Central memory CD8-positive, alpha-beta T cell (primary cell): ENCODE results near the gene ZSCAN22.
"Not testable (repeated sequence)": the region's sequence is repeated elsewhere in the genome, so short reads cannot be mapped to it uniquely, and the experiment has no call there.

Source experiments
- ATAC-seq: fragments of 150-1000 bp; cut with Tn5 transposase; replicated peaks from 2 replicates; pipeline ENCODE4 v1.10.0; 2022; ENCODE audit warnings: mild to moderate bottlenecking, moderate FRiP score, moderate number of reproducible peaks; ENCODE audit not compliant: poor library complexity, severe bottlenecking; ENCODE audit errors: extremely low read depth
- DNase-seq, 2 donors: peaks; one replicate each; pipeline ENCODE4 v3.0.0; 2021; ENCODE audit warnings: low spot score in 2 of 2
- H3K27ac Mint-ChIP-seq: one replicate; pipeline ENCODE4 v1.8.0; 2022; ENCODE audit warnings: low read depth, mild to moderate bottlenecking, moderate library complexity, mixed read lengths
- H3K27me3 Mint-ChIP-seq: one replicate; pipeline ENCODE4 v1.8.0; 2022; ENCODE audit warnings: mixed read lengths
- H3K36me3 Mint-ChIP-seq: one replicate; pipeline ENCODE4 v1.8.0; 2022; ENCODE audit warnings: mild to moderate bottlenecking, moderate library complexity, mixed read lengths; ENCODE audit not compliant: insufficient read depth
- H3K4me1 Mint-ChIP-seq: one replicate; pipeline ENCODE4 v1.8.0; 2022; ENCODE audit warnings: mixed read lengths
- H3K4me3 Mint-ChIP-seq: one replicate; pipeline ENCODE4 v1.8.0; 2022; ENCODE audit warnings: mild to moderate bottlenecking, moderate library complexity, mixed read lengths
- H3K9me3 Mint-ChIP-seq: one replicate; pipeline ENCODE4 v1.8.0; 2022; ENCODE audit warnings: mixed read lengths

Gene ZSCAN22

DNA sequence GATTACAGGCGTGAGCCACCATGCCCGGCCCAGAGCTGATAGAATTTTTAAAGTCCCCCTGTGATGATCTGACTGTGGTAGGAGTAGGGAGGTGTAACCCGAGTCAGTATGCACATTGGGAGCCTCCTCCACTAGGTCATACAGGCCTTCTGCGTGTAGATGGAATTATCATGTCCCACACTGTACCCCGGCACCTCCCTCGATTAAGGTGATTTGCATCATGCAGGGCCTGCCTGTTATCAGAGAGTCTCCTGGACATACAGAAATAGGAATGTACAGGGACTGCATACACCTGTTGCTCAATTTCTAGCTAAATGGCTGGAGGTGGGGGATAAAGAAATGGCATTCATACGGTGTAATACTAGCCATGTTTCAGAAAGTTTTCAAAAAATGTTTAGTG is 22.5 kb upstream of the ZSCAN22 start:
- H3K4me3 Mint-ChIP-seq = peak overlapping the region; percentile 94
- peak overlapping the region; percentile 98 for H3K27ac Mint-ChIP-seq
- no peak for ATAC-seq
- no peak for DNase-seq
- H3K4me1 Mint-ChIP-seq = peaks cover 42% of the 10 kb centered on the region
- peaks cover 42% of the 10 kb centered on the region for H3K36me3 Mint-ChIP-seq
- H3K27me3 Mint-ChIP-seq = no peaks in the 10 kb centered on the region
- no peaks in the 10 kb centered on the region for H3K9me3 Mint-ChIP-seq

GRCh38 chr19:58304748-58305064 is 22.1 kb upstream of the ZSCAN22 start:
- DNase-seq (no peak), ATAC-seq (no peak)
- Mint-ChIP-seq H3K4me1 (peaks cover 47% of the 10 kb centered on the region), H3K27me3 (no peaks in the 10 kb centered on the region), H3K4me3 (peak overlapping the region; percentile 94), H3K9me3 (no peaks in the 10 kb centered on the region), H3K27ac (peak overlapping the region; percentile 98), H3K36me3 (peaks cover 44% of the 10 kb centered on the region)

DNA sequence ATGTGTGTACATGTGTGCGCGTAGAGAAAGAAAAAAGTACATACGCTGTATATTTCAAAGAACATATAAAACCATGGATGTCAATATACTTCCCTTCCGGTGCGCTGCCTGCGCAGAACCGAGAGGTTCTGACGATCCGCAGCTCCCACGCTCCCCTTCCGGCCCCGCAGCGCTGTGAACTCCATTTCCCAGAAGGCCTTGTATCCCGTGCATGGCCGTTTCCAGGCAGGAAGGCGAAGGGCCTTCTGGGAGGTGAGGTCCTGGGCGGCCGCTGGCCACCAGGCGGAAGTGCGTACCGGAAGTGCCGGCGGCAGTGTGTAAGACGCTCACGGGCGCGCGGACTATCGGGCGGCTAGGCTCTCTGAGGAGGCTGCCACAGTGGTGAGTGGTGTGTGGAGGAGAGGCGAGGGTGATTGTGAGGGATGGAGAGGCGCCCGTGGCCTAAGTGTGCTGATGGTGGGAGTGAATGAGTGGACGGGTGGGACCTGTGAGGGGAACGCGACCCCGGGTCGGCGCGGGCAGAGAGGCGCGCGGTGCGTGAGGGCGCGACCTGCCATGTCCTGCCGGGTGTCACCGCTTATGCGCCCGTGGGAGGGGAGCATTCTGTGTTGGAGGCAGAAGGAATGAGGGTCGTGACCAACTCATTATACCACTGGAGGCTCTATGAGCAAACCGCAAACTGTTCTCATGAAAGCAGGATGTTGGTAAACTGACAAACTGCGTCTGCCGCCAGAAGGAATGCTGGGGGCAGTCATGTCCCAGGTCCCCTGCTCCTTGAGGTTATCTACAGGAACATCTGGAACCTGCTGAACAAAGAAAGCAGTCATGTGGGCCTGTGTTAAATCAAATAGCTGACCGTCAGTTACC is 21.5 kb upstream of the ZSCAN22 start, which contains the start of gene ERVK3-1:
ERVK3-1 (plus strand) TSS at position 313 of the 867 bp plus-strand sequence. CDS start 6,792 bp downstream, outside the sequence.
- peak; percentile 95 for ATAC-seq
- peak; percentile 80 to 92 for DNase-seq
- Mint-ChIP-seq H3K27me3 (no peaks in the 10 kb centered on the region), H3K4me3 (peak within 1 kb of the TSS; percentile 94), H3K27ac (peak within 1 kb of the TSS; percentile 98), H3K36me3 (peaks cover 41% of the 10 kb centered on the region), H3K9me3 (no peaks in the 10 kb centered on the region), H3K4me1 (peaks cover 52% of the 10 kb centered on the region)

DNA sequence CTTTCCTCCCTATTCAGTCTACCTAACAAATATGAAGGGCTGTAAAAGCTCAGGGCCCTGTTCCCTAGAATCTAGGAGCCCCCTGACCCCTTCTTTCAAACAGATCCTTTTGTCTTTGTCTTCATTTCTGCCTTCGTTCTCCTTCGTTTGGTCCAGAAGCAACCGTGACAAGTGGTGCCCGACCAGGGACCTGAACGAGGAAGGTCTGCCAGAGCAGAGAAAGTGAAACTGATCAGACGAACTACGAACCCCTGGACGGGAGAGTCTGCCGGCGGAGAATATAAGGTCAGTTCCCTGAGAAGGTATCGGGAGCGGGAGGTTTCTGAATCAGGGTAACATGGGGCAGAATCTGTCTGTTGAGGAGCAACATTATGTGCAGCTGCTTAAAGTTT is 20.9 kb upstream of the ZSCAN22 start:
- peaks cover 40% of the 10 kb centered on the region for H3K36me3 Mint-ChIP-seq
- H3K27ac Mint-ChIP-seq = peak overlapping the region; percentile 98
- peaks cover 55% of the 10 kb centered on the region for H3K4me1 Mint-ChIP-seq
- DNase-seq (no peak), ATAC-seq (no peak)
- H3K27me3 Mint-ChIP-seq = no peaks in the 10 kb centered on the region
- no peaks in the 10 kb centered on the region for H3K9me3 Mint-ChIP-seq
- H3K4me3 Mint-ChIP-seq = peak overlapping the region; percentile 94

DNA sequence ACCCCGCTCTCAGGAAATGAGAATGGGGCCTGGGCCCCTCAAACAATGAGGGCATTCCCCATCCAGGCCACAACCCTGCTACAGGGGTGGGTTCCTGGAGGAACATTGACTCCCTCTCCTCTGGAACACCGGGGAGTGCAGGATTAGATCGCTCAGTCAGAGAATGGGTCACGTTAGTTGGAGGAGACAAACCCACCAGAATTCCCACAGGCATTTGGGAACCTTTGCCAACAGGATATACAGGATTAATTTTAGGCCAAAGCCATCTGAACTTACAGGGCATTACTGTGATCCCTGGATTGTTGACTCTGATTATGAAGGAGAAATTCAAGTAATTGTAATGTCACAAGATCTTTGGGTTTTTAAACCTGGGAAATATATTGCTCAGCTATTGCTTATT is 19.1 kb upstream of the ZSCAN22 start:
- H3K4me3 Mint-ChIP-seq = no peak overlapping the region
- no peak for ATAC-seq
- H3K27ac Mint-ChIP-seq = no peak overlapping the region
- peaks cover 55% of the 10 kb centered on the region for H3K4me1 Mint-ChIP-seq
- peaks cover 47% of the 10 kb centered on the region for H3K36me3 Mint-ChIP-seq
- no peak for DNase-seq
- H3K9me3 Mint-ChIP-seq = no peaks in the 10 kb centered on the region
- no peaks in the 10 kb centered on the region for H3K27me3 Mint-ChIP-seq

- not testable (repeated sequence) for H3K27me3 Mint-ChIP-seq, ATAC-seq, DNase-seq, H3K9me3 Mint-ChIP-seq, H3K27ac Mint-ChIP-seq, H3K4me3 Mint-ChIP-seq
- peaks cover 42% of the 10 kb centered on the region for H3K4me1 Mint-ChIP-seq
- H3K36me3 Mint-ChIP-seq = peaks cover 64% of the 10 kb centered on the region
Measured at GRCh38 chr19:58310685-58311084, 16.1 kb upstream of the ZSCAN22 start.

DNA sequence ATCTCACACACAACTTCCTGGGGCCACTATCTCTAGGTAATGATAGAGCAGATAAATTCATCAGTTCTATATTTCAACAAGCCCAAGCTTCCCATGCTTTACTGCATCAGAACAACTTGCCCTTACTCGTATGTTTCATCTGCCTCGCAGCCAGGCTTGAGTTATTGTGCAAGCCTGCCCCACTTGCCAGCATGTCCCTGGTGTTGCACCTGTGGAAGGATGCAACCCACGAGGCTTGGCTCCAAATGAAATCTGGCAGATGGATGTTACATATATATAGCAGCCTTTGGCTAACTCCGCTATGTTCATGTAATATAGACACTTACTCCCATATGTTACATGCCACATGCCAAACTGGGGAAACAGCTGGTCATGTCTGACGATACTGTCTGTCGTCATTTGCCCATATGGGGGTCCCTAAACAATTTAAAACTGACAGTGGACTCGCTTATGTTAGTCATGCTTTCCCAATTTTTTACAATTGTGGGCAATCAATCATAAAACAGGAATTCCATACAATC is 15.4 kb upstream of the ZSCAN22 start:
- Mint-ChIP-seq H3K36me3 (peaks cover 62% of the 10 kb centered on the region), H3K27ac (no peak overlapping the region), H3K27me3 (no peaks in the 10 kb centered on the region), H3K4me3 (no peak overlapping the region), H3K4me1 (peaks cover 35% of the 10 kb centered on the region), H3K9me3 (no peaks in the 10 kb centered on the region)
- ATAC-seq (no peak), DNase-seq (no peak)

GRCh38 chr19:58315580-58315979 is 11.2 kb upstream of the ZSCAN22 start:
- peaks cover 38% of the 10 kb centered on the region for H3K36me3 Mint-ChIP-seq
- ATAC-seq (no peak), DNase-seq (no peak)
- H3K27ac Mint-ChIP-seq = no peak overlapping the region
- H3K4me1 Mint-ChIP-seq = no peaks in the 10 kb centered on the region
- no peaks in the 10 kb centered on the region for H3K9me3 Mint-ChIP-seq
- H3K27me3 Mint-ChIP-seq = no peaks in the 10 kb centered on the region
- no peak overlapping the region for H3K4me3 Mint-ChIP-seq

- Mint-ChIP-seq H3K4me3 (no peak overlapping the region), H3K9me3 (no peaks in the 10 kb centered on the region), H3K36me3 (peaks cover 29% of the 10 kb centered on the region), H3K27ac (no peak overlapping the region), H3K4me1 (no peaks in the 10 kb centered on the region), H3K27me3 (no peaks in the 10 kb centered on the region)
- DNase-seq = no peak
- no peak for ATAC-seq
Measured at GRCh38 chr19:58317476-58318072, 9.2 kb upstream of the ZSCAN22 start.

GRCh38 chr19:58318297-58318696 is 8.5 kb upstream of the ZSCAN22 start:
- Mint-ChIP-seq H3K4me1 (no peaks in the 10 kb centered on the region), H3K36me3 (peaks cover 22% of the 10 kb centered on the region), H3K4me3 (no peak overlapping the region), H3K9me3 (no peaks in the 10 kb centered on the region), H3K27me3 (no peaks in the 10 kb centered on the region), H3K27ac (no peak overlapping the region)
- ATAC-seq (no peak), DNase-seq (no peak)

DNA sequence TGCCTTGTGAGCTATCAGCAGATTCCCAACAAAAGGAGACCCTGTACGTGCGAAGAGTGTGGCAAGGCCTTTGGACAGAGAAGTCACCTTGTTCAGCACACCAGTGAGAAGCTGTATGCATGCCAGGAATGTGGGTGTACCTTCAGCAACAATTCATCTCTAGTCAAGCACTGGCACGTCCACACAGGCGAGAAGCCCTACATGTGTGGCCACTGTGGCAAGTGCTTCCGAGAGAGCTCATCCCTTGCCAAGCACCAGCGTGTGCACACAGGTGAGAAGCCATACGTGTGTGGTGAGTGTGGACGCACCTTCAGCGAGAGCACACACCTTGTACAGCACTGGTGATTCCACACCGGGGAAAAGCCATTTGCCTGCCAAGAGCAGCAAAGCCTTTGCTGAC is 7.6 kb upstream of the ZSCAN22 start:
- Mint-ChIP-seq H3K4me3 (no peak overlapping the region), H3K4me1 (no peaks in the 10 kb centered on the region), H3K36me3 (peaks cover 16% of the 10 kb centered on the region), H3K27ac (no peak overlapping the region), H3K27me3 (no peaks in the 10 kb centered on the region), H3K9me3 (no peaks in the 10 kb centered on the region)
- DNase-seq (no peak), ATAC-seq (no peak)

DNA sequence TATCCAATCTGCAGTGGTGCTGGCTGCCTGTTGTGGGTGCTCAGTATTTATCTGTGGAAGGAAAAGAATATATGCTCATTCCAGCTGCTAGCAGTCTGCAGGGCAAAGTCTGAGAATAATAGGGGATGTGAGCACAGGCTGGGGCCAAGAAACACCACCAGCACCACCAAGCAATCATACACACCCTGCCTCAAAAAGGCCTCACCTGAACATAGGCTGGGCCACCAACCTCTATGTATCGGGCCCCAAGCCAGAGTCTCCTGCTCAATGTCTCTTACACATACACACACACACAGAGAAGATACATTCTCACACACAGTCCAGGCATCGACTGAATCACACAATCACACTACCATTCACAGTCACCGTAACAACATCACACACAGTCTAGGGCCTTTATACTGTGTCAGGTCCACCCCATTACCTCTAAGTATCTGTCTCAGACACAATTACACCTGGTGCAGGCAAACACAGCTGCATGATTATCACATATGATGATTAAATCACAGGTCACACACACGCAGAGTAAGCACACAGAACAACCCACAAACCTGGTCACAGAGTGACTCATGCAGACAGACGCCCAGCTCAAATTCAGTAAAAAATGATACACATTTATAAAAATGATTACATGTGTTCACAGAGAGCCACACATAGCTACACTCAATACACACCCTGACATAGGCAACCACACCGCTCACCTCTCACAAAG is 1.3 kb upstream of the ZSCAN22 start:
- no peak overlapping the region for H3K4me3 Mint-ChIP-seq
- no peak for DNase-seq
- H3K9me3 Mint-ChIP-seq = no peaks in the 10 kb centered on the region
- H3K27me3 Mint-ChIP-seq = no peaks in the 10 kb centered on the region
- no peak overlapping the region for H3K27ac Mint-ChIP-seq
- H3K4me1 Mint-ChIP-seq = peaks cover 7% of the 10 kb centered on the region
- no peaks in the 10 kb centered on the region for H3K36me3 Mint-ChIP-seq
- no peak for ATAC-seq
